ENCODE results near the gene FGFRL1.

The FGFRL1 gene

GRCh38 chr4:1024882-1025545 is 13.6 kb downstream of the FGFRL1 start:
- no peak for DNase-seq

DNA sequence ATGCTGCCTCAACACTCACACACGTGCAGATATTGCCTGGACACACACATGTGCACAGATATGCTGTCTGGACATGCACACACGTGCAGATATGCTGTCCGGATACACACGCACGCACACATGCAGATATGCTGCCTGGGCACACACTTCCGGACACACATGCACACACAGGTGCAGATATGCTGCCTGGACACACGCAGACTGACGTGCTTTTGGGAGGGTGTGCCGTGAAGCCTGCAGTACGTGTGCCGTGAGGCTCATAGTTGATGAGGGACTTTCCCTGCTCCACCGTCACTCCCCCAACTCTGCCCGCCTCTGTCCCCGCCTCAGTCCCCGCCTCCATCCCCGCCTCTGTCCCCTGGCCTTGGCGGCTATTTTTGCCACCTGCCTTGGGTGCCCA is 14.7 kb downstream of the FGFRL1 start:
- peak; percentile 67 for DNase-seq

GRCh38 chr4:1027219-1027914 is 15.9 kb downstream of the FGFRL1 start:
- no peak for DNase-seq

GRCh38 chr4:1027915-1028238 is 16.5 kb downstream of the FGFRL1 start:
- DNase-seq, result no peak

DNA sequence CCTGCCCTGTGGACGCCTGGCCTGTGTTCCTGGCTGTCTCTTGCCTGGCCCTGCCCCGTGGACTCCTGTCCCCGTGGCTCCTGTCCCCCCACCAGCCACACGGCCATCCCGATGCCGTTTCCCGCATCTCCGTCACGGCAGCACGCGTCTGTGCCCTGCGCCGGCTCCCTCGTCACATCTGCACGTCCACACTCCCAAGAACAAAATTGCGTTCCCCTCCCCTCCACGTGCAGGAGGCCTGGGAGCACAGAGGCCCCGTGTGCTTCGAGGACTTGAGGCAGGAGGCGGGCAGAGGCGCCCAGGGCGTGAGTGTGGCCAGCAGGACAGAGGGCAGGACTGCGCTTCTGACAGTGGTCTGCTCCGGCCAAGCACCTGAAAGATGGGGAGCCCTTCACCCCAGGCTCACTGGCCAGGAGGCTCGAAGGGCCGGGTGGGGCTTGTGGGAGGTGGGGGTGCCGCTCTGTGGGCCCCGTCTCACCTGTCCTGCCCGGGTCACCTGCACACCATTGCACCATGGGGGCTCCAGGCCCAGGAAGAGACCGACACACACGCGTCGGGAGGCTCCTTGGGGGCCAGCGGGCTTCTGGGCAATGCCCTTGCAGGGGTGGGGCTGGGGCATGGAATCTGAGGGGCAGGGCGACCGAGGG is 17.3 kb downstream of the FGFRL1 start:
- no peak for DNase-seq

DNA sequence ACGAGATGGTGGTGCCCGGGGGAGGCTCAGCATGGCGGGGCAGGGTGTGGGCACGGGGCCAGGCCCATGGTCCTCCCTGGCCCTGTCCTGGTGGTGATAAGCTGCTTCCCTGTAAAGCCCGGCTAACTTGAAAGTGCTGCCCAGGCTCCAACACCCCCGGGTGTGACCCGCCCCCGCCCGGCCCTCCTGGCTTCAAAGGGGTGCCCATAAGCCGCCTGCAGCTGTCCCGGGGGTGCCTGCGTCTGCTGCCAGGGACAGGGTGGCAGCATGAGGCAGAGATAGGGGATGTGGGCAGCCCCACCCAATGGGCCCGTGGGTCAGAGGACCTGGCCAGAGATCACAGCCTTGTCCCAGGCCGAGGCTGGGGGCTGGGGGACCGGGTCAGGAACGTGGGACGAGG is 18.1 kb downstream of the FGFRL1 start:
- DNase-seq, result no peak

GRCh38 chr4:1030031-1030430 is 18.6 kb downstream of the FGFRL1 start:
- DNase-seq, result no peak

DNA sequence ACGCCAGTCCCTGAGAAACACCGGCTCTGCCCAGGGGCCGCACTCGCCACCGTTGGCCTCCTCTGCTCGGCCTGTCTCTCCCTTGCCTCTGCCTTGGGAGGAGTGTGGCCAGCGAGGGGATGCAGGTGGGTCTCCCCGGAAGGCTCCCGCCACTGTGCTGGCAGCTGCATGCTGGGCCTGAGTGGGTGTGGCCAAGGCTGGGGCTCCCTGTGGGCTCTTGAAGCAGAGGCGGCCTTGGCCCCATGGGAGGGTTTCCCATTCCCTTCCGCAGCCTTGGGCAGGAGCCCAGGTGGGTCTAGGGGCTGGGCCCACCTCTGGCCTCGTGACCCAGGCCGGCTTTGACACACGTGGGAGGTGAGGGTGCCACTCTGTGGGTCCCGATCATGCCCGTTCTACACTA is 19.1 kb downstream of the FGFRL1 start:
- no peak for DNase-seq

GRCh38 chr4:1031346-1031745 is 19.9 kb downstream of the FGFRL1 start:
- DNase-seq, result no peak

DNA sequence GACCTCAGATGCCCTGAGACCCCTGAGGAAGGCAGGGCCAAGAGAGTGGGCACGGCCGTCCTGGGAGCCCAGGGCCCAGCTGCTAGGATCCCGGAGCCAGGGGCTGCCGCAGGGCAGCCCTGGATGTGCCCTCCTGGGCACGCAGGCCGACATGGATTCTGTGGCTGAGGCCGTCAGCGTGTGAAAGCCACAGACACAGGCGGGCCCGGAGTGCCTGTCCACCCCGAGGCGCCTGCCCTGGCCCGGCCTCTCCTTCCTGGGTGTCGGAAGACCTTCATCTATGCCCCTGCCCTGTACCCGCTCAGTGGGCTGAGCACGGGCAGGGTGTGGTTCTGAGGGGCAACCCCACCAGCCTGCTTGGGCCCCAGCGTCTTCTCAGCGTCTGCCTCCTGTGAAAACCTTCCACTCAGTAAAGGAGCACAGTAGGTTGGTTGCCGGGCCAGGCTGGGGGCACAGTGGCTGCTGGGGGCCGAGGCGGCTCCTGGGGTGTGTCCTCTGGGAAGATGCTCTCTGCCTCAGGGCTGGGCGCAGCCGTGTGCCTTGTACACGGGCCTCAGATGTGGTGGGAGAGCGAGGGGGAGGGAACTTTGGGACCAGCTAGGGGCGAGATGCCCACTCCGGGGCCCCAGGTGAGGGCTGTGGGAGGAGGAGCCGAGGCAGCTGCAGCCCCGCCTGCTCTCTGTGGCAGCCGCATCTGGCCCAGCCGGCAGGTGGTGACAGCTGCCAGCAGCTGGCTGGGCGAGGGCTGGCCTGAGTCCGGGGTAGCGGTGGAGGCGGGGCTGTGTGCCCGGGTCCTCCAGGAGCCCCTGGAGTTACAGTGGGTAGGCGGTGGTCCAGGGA is 20.8 kb downstream of the FGFRL1 start:
- no peak for DNase-seq

DNA sequence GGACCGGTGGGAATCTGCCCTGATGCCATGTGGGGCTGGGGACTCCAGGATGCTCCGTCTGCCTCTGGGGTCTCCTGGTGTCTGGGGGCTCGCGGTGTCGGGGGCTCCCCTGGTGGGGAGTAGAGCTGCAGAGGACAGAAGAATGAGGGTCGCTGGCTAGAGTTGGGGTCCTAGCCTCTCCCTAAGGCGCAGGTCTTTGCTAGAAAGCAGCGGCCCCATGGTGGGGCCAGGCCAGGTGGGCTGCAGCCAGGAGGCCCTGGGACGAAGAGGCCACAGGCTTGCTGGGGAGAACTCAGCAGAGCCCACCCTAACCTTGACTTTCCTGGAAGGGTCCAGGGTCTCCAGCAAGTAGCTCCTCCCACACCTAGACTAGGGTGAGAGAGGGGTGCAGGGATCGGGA is 21.4 kb downstream of the FGFRL1 start:
- DNase-seq, result no peak

DNA sequence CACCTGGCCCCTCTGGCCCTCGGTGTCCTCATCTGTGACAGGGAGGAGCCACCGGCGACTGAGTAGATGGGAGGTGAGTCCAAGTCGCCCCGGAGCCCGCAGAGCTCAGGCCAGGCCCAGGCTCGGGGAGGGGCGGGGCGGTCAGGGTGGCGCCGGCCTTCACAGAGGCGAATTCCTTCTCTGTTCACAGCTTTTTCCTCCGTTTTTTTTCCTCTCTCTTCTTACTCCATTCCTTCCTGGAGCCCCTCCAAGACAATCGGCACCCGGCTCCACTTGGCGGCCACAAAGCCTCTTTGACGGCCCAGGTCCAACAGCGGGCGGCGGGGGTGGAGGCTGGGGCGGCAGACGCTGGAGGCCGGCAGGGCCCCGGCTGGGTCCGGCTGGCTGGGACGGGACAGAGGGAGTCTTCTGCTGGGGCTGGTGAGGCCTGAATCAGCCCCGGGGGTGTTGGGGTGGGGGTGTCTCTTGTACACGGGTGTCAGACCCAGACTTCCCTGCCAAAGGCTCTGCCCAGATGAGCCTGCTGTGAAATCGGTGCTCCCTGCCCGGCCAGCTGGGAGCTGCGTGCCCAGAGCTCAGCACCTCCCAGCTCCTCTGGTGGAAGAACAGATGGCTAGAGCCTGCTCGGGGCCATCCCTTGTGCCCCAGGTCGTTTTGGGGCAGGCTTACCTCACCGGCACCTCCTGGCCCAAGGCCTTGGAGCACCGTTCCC is 22.6 kb downstream of the FGFRL1 start:
- no peak for DNase-seq

- no peak for DNase-seq
Measured at GRCh38 chr4:1035510-1035909, 24.1 kb downstream of the FGFRL1 start.

DNA sequence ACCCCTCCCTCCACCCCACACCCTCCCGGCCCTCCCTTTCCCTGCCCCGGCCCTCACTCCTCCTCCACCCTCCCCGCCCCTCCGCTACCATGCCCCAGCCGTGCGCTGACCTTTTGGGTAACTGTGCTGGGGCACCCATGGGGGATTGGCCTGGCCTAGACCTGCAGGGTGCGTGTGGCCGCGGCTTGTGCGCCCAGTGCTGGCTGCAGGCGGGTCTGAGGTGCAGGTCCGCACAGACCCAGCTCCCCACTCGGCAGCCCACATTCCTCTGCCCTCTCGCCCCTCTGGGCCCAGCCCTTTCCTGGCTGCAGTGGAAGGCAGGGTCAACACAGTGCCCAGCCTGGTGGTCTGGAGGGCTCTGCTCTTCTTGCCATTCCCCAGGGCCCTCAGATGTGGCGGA is 24.7 kb downstream of the FGFRL1 start:
- DNase-seq, result no peak

GRCh38 chr4:1036976-1037810 is 25.8 kb downstream of the FGFRL1 start:
- no peak for DNase-seq

DNA sequence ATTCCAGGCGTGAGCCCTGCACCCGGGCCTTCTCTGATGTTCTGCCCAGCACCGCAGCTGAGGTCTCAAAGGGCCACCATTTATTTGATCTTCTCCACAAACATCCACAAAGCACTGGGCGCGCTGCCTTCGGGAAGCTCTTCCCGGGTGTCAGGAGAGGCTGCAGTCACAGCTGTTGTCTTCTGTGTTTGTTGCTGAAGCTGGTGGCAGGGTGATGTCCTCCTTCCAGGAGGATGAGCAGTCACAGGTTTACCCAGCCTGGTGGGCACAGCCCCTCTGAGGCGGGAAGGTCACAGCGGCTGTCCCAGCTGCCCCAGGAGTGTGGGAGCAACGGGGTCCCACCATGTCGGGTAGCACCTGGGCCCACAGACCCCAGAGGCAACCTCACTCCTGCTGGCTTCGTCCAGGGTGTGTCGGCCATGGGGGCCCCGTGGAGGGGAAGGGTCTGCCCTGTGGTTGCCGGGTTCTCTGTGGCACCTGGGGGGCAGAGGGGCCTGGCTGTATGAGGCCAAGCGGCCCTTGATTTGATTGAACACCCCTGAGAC is 27.6 kb downstream of the FGFRL1 start:
- no peak for DNase-seq

- DNase-seq, result no peak
Measured at GRCh38 chr4:1039493-1040343, 28.3 kb downstream of the FGFRL1 start.

DNA sequence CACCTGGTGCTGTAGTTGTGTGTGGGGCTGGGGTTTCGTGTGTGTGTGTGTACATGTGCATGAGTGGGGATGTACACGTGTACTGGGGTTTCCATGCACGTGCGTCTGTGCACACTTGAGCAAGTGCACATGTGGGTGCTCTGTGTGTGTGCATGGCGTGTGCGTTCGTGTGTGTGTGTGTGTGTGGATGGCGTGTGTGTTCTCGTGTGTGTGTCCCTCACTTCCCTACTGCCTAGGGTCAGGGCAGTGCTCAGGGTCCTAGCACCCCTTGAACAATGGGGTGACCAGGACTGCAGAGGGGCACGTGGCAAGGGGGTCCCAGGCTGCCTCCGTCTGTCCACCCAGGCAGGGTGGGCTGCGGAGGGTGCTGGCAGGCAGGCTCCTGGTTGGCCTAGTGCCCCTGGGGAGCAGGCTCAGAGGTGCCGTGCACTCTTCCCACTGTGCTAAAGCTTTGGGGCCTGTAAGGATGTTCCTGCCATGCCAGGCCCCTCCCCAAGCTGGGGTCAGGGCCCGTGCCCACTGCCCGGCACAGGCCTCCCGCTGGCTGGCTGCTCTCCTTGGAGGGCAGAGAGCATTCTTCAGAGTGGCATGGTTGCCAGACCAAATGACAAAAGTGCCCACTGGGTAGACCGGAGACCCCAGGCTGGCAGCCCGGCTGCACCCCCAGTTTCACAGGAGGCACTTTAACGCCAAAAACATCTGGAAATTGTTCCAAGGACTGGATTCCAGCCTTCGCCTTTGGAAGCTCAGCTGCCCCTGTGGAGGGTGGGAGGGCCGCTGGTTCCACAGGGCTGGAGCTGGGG is 29.1 kb downstream of the FGFRL1 start:
- DNase-seq, result no peak

DNA sequence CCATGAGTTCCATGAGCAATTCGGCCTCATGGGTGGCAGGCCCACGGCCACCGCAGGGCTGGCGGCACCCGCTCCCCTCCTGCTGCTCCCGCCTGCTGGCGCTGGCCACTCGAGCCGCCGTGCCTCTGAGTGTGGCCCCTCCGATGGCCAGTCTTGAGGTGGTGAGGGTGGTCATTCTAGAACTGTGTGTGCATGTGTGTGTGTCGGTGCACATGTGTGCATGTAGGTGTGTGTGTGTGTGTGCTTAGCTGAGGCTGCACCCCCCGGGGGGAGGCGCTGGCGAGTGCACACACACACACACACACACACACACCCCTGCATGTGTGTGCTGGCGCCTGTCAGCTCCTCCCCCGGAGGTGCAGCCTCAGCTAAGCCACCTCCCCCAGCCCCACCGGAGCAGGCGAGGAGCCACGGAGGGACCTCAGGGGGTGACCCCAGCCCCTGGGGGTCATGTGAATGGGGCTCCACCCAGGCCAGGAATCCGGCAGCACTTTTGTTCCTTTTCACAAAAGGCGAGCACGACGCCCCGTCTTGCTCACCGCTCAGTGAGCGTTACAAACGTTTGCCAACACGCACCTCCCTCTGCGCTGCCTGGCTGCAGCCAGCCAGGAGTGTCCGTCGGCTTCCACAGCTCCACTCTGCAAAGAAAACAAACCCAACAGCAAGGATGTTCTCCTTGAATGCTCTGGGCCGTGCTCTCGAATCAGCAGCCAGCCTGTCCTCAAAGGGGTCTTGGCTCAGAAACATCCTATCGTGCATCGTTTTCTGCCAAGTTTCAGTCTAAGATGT is 29.9 kb downstream of the FGFRL1 start:
- DNase-seq, result no peak
